ENCODE results near the gene ARMC7. TPM values are rescaled to one million over a fixed set of nuclear protein-coding genes. Genes with fewer than 3 reads are reported as not detected.

ARMC7 gene
- total and polyA plus RNA-seq, 2 of the 13 experiments (the other 11 are each of a cell fraction or from before 2014, with no cell fraction given): 3.9 to 4.2 TPM

DNA sequence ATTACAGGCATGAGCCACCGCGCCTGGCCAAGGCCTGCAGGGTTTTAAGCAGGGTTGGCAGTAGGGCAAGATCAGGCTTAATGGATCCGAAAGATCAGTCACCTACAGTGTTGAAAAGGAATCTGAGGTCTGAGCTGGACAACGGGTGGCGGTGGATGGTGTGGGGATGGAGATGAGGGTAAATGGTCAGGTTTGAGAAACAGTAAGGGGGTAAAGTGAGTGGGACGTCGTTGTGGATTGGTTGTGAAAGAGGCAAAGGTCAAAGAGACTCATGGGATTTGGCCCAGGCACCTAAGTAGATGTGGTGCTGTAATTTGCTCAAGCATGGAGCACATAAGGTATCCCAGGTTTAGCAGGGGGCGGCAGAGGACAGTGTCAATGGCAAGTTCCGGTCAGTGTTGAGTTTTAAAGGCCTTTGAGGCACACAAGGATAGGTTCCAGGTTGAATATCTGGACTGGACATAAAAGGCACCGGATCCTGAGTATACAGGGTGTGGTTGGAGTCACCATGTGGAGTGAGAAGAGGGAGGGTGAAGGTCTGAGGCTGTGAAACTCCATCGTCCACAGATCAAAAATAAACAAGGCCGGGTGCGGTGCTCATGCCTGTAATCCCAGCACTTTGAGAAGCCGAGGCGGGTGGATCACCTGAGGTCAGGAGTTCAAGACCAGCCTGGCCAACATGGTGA, 23.1 kb upstream of the ARMC7 start (continued):
- TF ChIP-seq, protein P1, sequence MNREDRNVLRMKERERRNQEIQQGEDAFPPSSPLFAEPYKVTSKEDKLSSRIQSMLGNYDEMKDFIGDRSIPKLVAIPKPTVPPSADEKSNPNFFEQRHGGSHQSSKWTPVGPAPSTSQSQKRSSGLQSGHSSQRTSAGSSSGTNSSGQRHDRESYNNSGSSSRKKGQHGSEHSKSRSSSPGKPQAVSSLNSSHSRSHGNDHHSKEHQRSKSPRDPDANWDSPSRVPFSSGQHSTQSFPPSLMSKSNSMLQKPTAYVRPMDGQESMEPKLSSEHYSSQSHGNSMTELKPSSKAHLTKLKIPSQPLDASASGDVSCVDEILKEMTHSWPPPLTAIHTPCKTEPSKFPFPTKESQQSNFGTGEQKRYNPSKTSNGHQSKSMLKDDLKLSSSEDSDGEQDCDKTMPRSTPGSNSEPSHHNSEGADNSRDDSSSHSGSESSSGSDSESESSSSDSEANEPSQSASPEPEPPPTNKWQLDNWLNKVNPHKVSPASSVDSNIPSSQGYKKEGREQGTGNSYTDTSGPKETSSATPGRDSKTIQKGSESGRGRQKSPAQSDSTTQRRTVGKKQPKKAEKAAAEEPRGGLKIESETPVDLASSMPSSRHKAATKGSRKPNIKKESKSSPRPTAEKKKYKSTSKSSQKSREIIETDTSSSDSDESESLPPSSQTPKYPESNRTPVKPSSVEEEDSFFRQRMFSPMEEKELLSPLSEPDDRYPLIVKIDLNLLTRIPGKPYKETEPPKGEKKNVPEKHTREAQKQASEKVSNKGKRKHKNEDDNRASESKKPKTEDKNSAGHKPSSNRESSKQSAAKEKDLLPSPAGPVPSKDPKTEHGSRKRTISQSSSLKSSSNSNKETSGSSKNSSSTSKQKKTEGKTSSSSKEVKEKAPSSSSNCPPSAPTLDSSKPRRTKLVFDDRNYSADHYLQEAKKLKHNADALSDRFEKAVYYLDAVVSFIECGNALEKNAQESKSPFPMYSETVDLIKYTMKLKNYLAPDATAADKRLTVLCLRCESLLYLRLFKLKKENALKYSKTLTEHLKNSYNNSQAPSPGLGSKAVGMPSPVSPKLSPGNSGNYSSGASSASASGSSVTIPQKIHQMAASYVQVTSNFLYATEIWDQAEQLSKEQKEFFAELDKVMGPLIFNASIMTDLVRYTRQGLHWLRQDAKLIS (CRISPR knock-in tag; IDR thresholded peaks at IDR 0.05): no peak
- TF ChIP-seq, protein P2, sequence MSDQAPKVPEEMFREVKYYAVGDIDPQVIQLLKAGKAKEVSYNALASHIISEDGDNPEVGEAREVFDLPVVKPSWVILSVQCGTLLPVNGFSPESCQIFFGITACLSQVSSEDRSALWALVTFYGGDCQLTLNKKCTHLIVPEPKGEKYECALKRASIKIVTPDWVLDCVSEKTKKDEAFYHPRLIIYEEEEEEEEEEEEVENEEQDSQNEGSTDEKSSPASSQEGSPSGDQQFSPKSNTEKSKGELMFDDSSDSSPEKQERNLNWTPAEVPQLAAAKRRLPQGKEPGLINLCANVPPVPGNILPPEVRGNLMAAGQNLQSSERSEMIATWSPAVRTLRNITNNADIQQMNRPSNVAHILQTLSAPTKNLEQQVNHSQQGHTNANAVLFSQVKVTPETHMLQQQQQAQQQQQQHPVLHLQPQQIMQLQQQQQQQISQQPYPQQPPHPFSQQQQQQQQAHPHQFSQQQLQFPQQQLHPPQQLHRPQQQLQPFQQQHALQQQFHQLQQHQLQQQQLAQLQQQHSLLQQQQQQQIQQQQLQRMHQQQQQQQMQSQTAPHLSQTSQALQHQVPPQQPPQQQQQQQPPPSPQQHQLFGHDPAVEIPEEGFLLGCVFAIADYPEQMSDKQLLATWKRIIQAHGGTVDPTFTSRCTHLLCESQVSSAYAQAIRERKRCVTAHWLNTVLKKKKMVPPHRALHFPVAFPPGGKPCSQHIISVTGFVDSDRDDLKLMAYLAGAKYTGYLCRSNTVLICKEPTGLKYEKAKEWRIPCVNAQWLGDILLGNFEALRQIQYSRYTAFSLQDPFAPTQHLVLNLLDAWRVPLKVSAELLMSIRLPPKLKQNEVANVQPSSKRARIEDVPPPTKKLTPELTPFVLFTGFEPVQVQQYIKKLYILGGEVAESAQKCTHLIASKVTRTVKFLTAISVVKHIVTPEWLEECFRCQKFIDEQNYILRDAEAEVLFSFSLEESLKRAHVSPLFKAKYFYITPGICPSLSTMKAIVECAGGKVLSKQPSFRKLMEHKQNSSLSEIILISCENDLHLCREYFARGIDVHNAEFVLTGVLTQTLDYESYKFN (CRISPR knock-in tag; conservative IDR thresholded peaks at IDR 0.05): peak; percentile 62; the same call in 1 of the 2 replicates
- TF ChIP-seq, protein P3, sequence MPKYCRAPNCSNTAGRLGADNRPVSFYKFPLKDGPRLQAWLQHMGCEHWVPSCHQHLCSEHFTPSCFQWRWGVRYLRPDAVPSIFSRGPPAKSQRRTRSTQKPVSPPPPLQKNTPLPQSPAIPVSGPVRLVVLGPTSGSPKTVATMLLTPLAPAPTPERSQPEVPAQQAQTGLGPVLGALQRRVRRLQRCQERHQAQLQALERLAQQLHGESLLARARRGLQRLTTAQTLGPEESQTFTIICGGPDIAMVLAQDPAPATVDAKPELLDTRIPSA (CRISPR knock-in tag; IDR thresholded peaks at IDR 0.05; ENCODE audit: borderline replicate concordance): 0 out of 2 replicates have a peak, but pooled peaks have one; percentile 24
- no peak for TF ChIP-seq FOSL1 (CRISPR knock-in tag; IDR thresholded peaks at IDR 0.05; ENCODE audit: borderline replicate concordance)
- TF ChIP-seq CC2D1A (CRISPR knock-in tag; IDR thresholded peaks at IDR 0.05): no peak
- TF ChIP-seq, protein P4, sequence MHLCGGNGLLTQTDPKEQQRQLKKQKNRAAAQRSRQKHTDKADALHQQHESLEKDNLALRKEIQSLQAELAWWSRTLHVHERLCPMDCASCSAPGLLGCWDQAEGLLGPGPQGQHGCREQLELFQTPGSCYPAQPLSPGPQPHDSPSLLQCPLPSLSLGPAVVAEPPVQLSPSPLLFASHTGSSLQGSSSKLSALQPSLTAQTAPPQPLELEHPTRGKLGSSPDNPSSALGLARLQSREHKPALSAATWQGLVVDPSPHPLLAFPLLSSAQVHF (CRISPR knock-in tag; IDR thresholded peaks at IDR 0.05): no peak
- no peak for TF ChIP-seq TCF7L2 (IDR thresholded peaks at IDR 0.05; ENCODE audit: low read depth, low read length)
- no peak; the same call in 1 of the 2 replicates for TF ChIP-seq ZNF747 (CRISPR knock-in tag; IDR thresholded peaks at IDR 0.05; ENCODE audit: borderline replicate concordance)
- TF ChIP-seq ZBTB21 (CRISPR knock-in tag; IDR thresholded peaks at IDR 0.05): no peak
- 0 out of 2 replicates have a peak, but pooled peaks have one; percentile 38 for TF ChIP-seq ZNF564 (CRISPR knock-in tag; IDR thresholded peaks at IDR 0.05)
- TF ChIP-seq, protein P5, sequence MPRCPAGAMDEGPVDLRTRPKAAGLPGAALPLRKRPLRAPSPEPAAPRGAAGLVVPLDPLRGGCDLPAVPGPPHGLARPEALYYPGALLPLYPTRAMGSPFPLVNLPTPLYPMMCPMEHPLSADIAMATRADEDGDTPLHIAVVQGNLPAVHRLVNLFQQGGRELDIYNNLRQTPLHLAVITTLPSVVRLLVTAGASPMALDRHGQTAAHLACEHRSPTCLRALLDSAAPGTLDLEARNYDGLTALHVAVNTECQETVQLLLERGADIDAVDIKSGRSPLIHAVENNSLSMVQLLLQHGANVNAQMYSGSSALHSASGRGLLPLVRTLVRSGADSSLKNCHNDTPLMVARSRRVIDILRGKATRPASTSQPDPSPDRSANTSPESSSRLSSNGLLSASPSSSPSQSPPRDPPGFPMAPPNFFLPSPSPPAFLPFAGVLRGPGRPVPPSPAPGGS (CRISPR knock-in tag; IDR thresholded peaks at IDR 0.05): no peak
- TF ChIP-seq SCMH1 (CRISPR knock-in tag; IDR thresholded peaks at IDR 0.05; ENCODE audit: borderline replicate concordance): no peak
- 0 out of 2 replicates have a peak, but pooled peaks have one; percentile 23 for TF ChIP-seq JUNB (CRISPR knock-in tag; IDR thresholded peaks at IDR 0.05; ENCODE audit: borderline replicate concordance)
- TF ChIP-seq ZNF251 (CRISPR knock-in tag; IDR thresholded peaks at IDR 0.05): no peak
- TF ChIP-seq TBX3 (IDR thresholded peaks at IDR 0.05; ENCODE audit: borderline replicate concordance): no peak
- TF ChIP-seq ZNF230 (CRISPR knock-in tag; IDR thresholded peaks at IDR 0.05): no peak
- peak; percentile 63 for TF ChIP-seq ZNF781 (CRISPR knock-in tag; IDR thresholded peaks at IDR 0.05; ENCODE audit: borderline replicate concordance, not compliant biosample characterization)
- TF ChIP-seq HNRNPH1 (optimal IDR thresholded peaks at IDR 0.05; ENCODE audit: low read depth, low read length): no peak
- TF ChIP-seq ETV6 (CRISPR knock-in tag; conservative IDR thresholded peaks at IDR 0.05): 0 out of 2 replicates have a peak, but pooled peaks have one; percentile 18
